Peyer's patch (tissue), 4 donors: Measurements from ENCODE around the gene ZNF584.

Experiments
- CTCF ChIP-seq, 6 experiments: fragments of 450-650 bp in 4 of 6; fragments of 200-600 bp in 2 of 6; sonication (generic) in 1 of 6; IDR thresholded peaks; one replicate each; pipeline ENCODE4 v1.5.1; 2017 to 2019; ENCODE audit warnings: antibody characterized with exemption in 6 of 6, mild to moderate bottlenecking in 3 of 6, moderate library complexity in 1 of 6
- POLR2A ChIP-seq, 2 donors: fragments of 450-650 bp; IDR thresholded peaks; one replicate each; pipeline ENCODE4 v1.5.1; 2017; ENCODE audit warnings: antibody characterized with exemption in 2 of 2, mild to moderate bottlenecking in 2 of 2, moderate library complexity in 2 of 2

GRCh38 chr19:58396691-58397532, 11.5 kb upstream of the ZNF584 start:
- TF ChIP-seq POLR2A (IDR thresholded peaks at IDR 0.05) (no peak), CTCF (IDR thresholded peaks at IDR 0.05) (no peak)
